HL-60 (cell line): ENCODE data around the gene PBRM1.
A peak's percentile ranks its signal among the peaks of the same experiment; 100 is the strongest.

Experiments used
- DNase-seq, 2 experiments: peaks; one replicate each; pipeline ENCODE4 v3.0.0-alpha.2; 2010 to 2020; ENCODE audit warnings: low read depth in 1 of 2, low spot score in 1 of 2
- H3K27ac ChIP-seq: fragments of 250-450 bp; sonication (Bioruptor Pico); replicated peaks from 2 replicates; pipeline ENCODE4 v1.5.1; 2020; ENCODE audit warnings: mild to moderate bottlenecking, moderate library complexity
- H3K27me3 ChIP-seq: fragments of 250-450 bp; sonication (Bioruptor Pico); 2 replicates; pipeline ENCODE4 v1.5.1; 2021; ENCODE audit warnings: mild to moderate bottlenecking, moderate library complexity; ENCODE audit not compliant: insufficient read depth, poor library complexity, severe bottlenecking
- H3K4me3 ChIP-seq: replicated peaks from 2 replicates; pipeline ENCODE4 v1.5.1; 2011; ENCODE audit warnings: mild to moderate bottlenecking, control low read depth, low read length; ENCODE audit not compliant: insufficient read depth
- GABPA ChIP-seq: IDR thresholded peaks from 2 replicates; pipeline ENCODE4 v1.6.1; 2012; ENCODE audit warnings: low read depth
- POLR2AphosphoS5 ChIP-seq: IDR thresholded peaks from 2 replicates; pipeline ENCODE4 v1.6.1; 2012; ENCODE audit warnings: low read depth
- SPI1 ChIP-seq: IDR thresholded peaks from 2 replicates; pipeline ENCODE4 v1.6.1; 2012; ENCODE audit warnings: low read depth, mild to moderate bottlenecking, borderline replicate concordance
- TF ChIP-seq, protein P1 (sequence below): IDR thresholded peaks from one replicate; pipeline ENCODE4 v1.5.1; 2011; ENCODE audit warnings: low read length, control low read depth, inconsistent platforms; ENCODE audit not compliant: insufficient read depth
- TF ChIP-seq, protein P2 (sequence below): IDR thresholded peaks from 2 replicates; pipeline ENCODE4 v1.6.1; 2012; ENCODE audit warnings: low read depth; ENCODE audit not compliant: insufficient replicate concordance

PBRM1 gene

DNA sequence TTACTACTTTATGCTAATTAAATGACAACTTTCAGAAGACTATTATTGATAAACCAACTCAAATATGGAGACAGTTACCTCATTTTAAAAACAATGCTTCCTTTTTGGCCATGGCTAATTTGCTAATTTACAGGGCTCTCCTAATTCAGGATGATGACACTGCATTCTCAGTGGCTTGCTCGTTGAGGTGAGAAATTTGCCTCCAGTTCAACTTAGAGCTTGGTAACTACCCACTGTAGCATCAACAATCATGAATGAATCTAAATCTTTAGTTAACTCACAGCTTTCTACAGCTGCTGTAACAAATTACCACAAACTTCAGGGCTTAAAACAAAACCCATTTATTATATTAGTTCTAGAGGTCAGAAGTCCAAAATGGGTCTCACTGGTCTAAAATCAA lies 14.0 kb downstream of the PBRM1 start:
- TF ChIP-seq GABPA (no peak), SPI1 (no peak), POLR2AphosphoS5 (no peak)
- TF ChIP-seq, protein P1, sequence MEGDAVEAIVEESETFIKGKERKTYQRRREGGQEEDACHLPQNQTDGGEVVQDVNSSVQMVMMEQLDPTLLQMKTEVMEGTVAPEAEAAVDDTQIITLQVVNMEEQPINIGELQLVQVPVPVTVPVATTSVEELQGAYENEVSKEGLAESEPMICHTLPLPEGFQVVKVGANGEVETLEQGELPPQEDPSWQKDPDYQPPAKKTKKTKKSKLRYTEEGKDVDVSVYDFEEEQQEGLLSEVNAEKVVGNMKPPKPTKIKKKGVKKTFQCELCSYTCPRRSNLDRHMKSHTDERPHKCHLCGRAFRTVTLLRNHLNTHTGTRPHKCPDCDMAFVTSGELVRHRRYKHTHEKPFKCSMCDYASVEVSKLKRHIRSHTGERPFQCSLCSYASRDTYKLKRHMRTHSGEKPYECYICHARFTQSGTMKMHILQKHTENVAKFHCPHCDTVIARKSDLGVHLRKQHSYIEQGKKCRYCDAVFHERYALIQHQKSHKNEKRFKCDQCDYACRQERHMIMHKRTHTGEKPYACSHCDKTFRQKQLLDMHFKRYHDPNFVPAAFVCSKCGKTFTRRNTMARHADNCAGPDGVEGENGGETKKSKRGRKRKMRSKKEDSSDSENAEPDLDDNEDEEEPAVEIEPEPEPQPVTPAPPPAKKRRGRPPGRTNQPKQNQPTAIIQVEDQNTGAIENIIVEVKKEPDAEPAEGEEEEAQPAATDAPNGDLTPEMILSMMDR: no peak
- TF ChIP-seq, protein P2, sequence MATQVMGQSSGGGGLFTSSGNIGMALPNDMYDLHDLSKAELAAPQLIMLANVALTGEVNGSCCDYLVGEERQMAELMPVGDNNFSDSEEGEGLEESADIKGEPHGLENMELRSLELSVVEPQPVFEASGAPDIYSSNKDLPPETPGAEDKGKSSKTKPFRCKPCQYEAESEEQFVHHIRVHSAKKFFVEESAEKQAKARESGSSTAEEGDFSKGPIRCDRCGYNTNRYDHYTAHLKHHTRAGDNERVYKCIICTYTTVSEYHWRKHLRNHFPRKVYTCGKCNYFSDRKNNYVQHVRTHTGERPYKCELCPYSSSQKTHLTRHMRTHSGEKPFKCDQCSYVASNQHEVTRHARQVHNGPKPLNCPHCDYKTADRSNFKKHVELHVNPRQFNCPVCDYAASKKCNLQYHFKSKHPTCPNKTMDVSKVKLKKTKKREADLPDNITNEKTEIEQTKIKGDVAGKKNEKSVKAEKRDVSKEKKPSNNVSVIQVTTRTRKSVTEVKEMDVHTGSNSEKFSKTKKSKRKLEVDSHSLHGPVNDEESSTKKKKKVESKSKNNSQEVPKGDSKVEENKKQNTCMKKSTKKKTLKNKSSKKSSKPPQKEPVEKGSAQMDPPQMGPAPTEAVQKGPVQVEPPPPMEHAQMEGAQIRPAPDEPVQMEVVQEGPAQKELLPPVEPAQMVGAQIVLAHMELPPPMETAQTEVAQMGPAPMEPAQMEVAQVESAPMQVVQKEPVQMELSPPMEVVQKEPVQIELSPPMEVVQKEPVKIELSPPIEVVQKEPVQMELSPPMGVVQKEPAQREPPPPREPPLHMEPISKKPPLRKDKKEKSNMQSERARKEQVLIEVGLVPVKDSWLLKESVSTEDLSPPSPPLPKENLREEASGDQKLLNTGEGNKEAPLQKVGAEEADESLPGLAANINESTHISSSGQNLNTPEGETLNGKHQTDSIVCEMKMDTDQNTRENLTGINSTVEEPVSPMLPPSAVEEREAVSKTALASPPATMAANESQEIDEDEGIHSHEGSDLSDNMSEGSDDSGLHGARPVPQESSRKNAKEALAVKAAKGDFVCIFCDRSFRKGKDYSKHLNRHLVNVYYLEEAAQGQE: no peak
- Histone ChIP-seq H3K4me3 (no peak overlapping the region), H3K27ac (peak overlapping the region; percentile 84), H3K27me3 (no peaks in the 10 kb centered on the region)
- peak in 1 of 2 experiments; percentile 19 for DNase-seq

DNA sequence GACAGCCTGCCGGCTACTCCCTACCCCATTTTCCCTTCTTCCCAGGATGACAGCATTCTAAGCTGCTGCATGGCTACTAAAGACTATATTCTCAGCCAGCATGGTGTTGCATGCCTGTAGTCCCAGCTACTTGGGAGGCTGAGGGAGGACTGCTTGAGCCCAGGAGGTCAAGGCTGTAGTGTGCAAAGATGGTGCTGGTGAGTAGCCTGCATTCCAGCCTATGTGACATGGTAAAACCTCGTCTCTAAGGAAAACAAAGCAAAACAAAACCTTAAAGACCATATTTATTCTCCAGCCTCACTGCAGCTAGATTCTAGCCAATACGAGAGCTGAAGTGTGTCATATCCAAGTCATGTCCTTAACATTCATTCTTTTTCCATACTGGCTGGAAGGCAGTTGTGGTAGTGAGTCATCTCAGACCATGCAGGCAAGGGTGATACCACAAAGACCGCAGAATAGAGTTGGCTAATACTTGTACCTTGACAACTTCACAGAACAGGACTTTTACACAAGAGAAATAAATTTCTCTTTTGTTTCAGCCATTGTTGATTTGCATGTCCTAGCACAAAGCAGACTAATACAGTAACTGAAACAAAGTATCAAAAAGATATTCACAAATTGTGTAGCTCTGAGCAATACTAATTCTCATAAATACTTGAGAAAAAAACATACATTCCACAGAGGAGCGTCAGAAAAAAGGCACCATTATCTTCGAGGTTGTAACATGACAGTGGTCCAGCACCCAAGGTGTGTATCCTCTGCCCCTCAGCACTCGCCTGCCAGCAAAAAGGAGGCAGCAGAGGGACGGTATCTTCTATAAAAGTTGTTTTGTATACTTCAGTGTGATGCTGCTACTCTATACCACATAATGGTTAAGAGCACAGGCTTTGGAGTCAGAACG lies 14.8 kb downstream of the PBRM1 start:
- no peak overlapping the region for H3K4me3 ChIP-seq
- TF ChIP-seq POLR2AphosphoS5: peak; percentile 87
- TF ChIP-seq, protein P2: no peak
- peak overlapping the region; percentile 84 for H3K27ac ChIP-seq
- peak; percentile 90 to 93 for DNase-seq
- no peaks in the 10 kb centered on the region for H3K27me3 ChIP-seq

DNA sequence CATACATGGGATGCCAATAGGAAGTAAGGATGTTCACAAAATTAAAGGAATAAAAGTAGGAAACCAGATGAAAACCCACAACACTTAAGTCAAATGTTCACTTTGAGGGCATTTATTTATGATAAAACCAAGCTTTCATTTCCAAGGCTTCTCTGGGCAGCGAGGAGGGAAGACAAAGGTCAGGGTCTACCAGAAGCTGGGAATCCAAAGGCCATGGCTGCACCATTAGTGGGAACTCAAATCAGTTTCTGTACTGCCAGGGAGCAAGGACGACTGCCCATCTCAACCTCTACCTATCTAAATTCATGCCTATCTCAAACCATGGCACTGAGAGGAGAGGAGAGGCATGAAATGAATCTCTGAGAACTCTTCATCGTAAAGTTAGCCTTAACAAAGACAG lies 22.6 kb downstream of the PBRM1 start:
- Histone ChIP-seq H3K4me3 (no peak overlapping the region), H3K27me3 (no peaks in the 10 kb centered on the region), H3K27ac (no peak overlapping the region)
- DNase-seq: no peak
- TF ChIP-seq POLR2AphosphoS5: no peak
- TF ChIP-seq, protein P2: no peak
- TF ChIP-seq SPI1: no peak
- TF ChIP-seq, protein P1: no peak
